Stomach smooth muscle (tissue), 2 donors: ENCODE results near the gene ZNF850.

ENCODE experiments used
- H3K27ac ChIP-seq: one replicate; pipeline ENCODE4 v1.7.0; 2013; ENCODE audit warnings: mild to moderate bottlenecking, low read length, inconsistent platforms
- H3K27me3 ChIP-seq, 2 donors: one replicate each; pipeline ENCODE4 v1.7.0; 2013; ENCODE audit warnings: low read length in 2 of 2; ENCODE audit not compliant: insufficient read depth in 2 of 2, control insufficient read depth in 1 of 2
- H3K36me3 ChIP-seq, 2 donors: one replicate each; pipeline ENCODE4 v1.7.0; 2013; ENCODE audit warnings: low read length in 2 of 2; ENCODE audit not compliant: control insufficient read depth in 2 of 2, insufficient read depth in 2 of 2
- H3K4me1 ChIP-seq: one replicate; pipeline ENCODE4 v1.7.0; 2013; ENCODE audit warnings: low read length; ENCODE audit not compliant: control insufficient read depth, insufficient read depth
- H3K4me3 ChIP-seq, 2 donors: one replicate each; pipeline ENCODE4 v1.7.0; 2013; ENCODE audit warnings: low read length in 2 of 2
- H3K9ac ChIP-seq, 2 donors: one replicate each; pipeline ENCODE4 v1.7.0; 2013; ENCODE audit warnings: low read length in 2 of 2, mild to moderate bottlenecking in 1 of 2
- H3K9me3 ChIP-seq, 2 donors: one replicate each; pipeline ENCODE4 v1.7.0; 2013; ENCODE audit warnings: low read length in 2 of 2; ENCODE audit not compliant: control insufficient read depth in 2 of 2
- donor health status: healthy.
- donor health status: Pancreatic carcinoma.

Gene ZNF850

DNA sequence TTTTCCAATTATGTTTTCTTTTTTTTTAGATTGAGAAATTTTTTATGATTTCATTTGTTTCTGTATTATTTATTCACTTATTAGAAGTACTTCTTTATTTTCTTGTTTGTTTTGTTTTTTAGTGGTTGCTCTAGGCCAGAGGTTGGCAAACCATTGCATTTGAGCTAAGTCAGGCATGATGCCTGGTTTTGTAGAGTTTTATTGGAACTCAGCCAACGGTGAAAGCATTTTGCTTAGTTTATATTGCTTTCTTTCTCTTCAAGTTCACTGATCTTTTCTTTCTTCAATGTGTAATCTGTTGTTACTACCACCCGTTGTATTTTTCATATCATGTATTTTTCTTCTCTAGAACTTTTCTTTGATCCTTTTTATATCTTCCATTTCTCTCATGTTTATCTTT, 65.5 kb downstream of the ZNF850 start:
- H3K27me3 ChIP-seq = no peaks in the 10 kb centered on the region
- no peaks in the 10 kb centered on the region for H3K4me1 ChIP-seq
- H3K4me3 ChIP-seq = no peak overlapping the region
- peaks cover 18 to 42% of the 10 kb centered on the region in 2 donors for H3K9me3 ChIP-seq
- H3K9ac ChIP-seq = no peak overlapping the region
- H3K27ac ChIP-seq = no peak overlapping the region
- H3K36me3 ChIP-seq = peaks cover 11 to 17% of the 10 kb centered on the region in 2 donors

DNA sequence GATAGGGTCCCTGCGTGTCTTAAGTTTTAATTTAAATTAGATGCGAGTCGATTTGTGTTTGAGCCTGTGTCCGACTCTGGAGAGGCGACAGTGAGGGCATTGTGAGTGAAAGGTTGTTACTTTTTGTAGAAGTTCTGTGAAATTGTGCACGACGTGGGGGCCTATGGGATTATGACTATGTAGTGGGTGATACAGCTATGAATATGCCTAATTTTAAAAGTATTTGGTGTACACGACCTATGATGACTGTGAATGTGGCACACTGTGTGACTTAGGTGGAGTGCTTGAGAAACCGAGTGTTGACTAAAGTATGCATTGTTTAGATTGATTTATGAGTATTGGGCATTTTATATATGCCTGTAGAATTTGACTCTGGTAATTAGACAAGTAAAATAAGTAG, 84.5 kb downstream of the ZNF850 start:
- H3K9ac ChIP-seq = peak overlapping the region; percentile 81 to 91

DNA sequence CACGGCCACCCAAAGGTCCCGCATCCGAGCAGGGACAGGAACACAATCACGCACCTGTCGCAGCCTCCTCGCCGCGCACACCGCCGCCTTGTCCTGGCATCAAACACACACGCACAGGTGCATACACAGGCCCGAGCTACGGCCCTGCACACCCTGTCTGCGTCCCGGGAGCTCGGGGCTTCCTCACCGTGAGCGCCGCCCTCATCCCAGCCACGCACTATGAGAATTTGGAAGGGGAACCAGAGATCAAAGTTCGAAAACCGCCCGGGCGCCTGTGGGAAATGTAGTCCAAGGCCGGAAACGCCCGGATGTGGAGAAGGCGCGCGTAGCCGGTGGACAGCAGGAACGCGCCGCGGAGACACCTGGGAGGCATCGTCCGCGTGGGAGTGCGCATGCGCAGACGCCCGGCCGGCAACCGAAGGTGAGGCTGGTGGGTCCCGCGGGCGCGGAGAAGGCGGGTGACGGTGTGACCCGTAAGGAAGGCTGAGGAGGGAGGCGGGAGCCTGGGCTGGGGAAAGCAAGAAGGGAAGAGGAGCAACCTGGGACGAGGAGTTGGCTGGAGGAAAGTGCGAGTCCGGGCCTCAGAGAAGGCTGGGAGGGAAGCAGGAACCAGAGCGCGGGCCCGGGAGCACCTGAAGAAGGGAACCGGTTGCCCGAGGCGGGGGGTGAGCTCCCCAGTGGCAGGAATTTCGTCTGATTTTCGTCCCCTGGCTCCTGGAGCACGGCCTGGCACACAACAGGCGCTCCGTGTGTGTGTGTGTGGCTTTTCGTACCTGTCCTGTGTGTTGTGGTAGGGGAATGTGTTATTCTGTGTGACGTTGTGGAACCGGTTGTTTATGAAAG, 85.2 kb downstream of the ZNF850 start, which contains the start of gene ZNF567:
Gene ZNF567 (plus strand): TSS at position 399 of the 843 bp plus-strand sequence. CDS start 7,256 bp downstream, outside the sequence.
- peak within 1 kb of the TSS; percentile 81 to 91 for H3K9ac ChIP-seq
- H3K4me3 ChIP-seq = peak within 1 kb of the TSS; percentile 87 to 99
- peak within 1 kb of the TSS; percentile 41 for H3K27ac ChIP-seq
- peaks cover 12 to 20% of the 10 kb centered on the region in 2 donors for H3K36me3 ChIP-seq
- no peaks in the 10 kb centered on the region for H3K27me3 ChIP-seq
- H3K4me1 ChIP-seq = peaks cover 19% of the 10 kb centered on the region
- peaks cover 0 to 4% of the 10 kb centered on the region in 2 donors for H3K9me3 ChIP-seq

More for the DNA sequence above, 84.5 kb downstream of the ZNF850 start:
- H3K27me3 ChIP-seq = no peaks in the 10 kb centered on the region
- peaks cover 0 to 4% of the 10 kb centered on the region in 2 donors for H3K9me3 ChIP-seq
- peaks cover 13 to 24% of the 10 kb centered on the region in 2 donors for H3K36me3 ChIP-seq
- peak overlapping the region; percentile 24 for H3K27ac ChIP-seq
- peak overlapping the region; percentile 87 to 99 for H3K4me3 ChIP-seq
- H3K4me1 ChIP-seq = peaks cover 19% of the 10 kb centered on the region

DNA sequence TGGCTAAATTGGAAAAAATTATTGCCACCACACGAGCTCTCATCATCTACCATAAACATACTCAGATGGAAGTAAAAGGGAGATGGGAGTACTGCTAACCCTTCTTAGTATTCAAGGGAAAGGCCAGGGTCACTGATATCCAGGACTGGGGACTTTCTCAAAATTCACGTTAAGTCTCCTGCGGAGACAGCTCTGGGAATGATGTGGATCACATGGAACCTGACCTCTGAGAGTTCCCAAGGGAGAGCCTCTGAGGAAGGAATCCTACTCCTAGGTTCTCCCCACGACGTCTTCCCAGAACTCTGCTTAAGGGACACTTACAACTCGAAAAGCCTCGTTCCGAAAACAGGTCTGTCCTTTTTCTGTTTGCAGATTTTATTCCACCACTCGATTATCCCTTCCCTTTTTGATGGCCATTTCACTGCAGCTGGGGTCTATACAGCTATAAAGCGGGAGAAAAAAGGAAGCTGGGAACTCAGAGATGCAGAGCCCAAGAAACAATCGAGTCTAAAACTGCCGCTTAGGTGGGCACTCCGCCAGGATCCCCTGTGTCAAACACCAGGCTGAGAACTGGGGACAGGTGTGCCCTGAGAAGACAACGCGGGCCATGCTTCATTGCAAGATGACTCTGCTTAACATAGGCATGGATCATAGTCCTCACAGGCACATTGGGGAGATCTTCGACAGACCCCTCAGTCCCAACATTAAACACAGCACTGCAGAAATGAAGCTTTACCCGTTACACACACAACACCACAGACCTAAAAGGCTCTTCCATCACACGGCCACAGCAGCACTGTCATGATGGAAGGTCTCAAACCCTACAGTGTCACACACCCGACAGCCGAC, 86.0 kb downstream of the ZNF850 start:
- Histone ChIP-seq H3K27ac (peak overlapping the region; percentile 41), H3K36me3 (peaks cover 10 to 11% of the 10 kb centered on the region in 2 donors), H3K9me3 (peaks cover 0 to 2% of the 10 kb centered on the region in 2 donors)

DNA sequence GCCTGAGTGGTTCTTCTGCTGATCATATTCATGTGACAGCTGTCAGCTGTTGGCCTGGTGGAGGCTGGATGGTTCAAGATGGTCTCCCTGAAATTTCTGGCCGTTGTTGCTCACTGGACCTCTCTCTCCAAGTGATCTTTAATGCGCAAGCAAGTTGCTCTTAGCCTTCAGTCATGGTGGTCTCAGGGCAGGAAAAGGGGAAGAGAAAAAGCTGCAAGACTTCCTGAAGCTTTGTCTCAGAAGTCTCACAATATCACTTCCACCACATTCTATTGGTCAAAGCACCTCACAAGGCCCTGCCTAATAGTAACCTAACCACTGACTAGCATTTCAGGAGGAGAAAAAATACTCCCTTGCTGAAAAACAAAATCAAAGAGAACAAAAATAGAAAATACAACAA, 86.8 kb downstream of the ZNF850 start:
- no peaks in the 10 kb centered on the region for H3K9me3 ChIP-seq
- peaks cover 19% of the 10 kb centered on the region for H3K4me1 ChIP-seq
- H3K4me3 ChIP-seq = peak overlapping the region in 1 of 2 donors; percentile 99
- no peaks in the 10 kb centered on the region for H3K27me3 ChIP-seq
- no peak overlapping the region for H3K9ac ChIP-seq
- peaks cover 5 to 8% of the 10 kb centered on the region in 2 donors for H3K36me3 ChIP-seq
- H3K27ac ChIP-seq = no peak overlapping the region

More for the DNA sequence above, 86.0 kb downstream of the ZNF850 start:
- Histone ChIP-seq H3K4me3 (peak overlapping the region; percentile 87 to 99), H3K27me3 (no peaks in the 10 kb centered on the region), H3K4me1 (peaks cover 19% of the 10 kb centered on the region), H3K9ac (peak overlapping the region; percentile 81 to 90)

DNA sequence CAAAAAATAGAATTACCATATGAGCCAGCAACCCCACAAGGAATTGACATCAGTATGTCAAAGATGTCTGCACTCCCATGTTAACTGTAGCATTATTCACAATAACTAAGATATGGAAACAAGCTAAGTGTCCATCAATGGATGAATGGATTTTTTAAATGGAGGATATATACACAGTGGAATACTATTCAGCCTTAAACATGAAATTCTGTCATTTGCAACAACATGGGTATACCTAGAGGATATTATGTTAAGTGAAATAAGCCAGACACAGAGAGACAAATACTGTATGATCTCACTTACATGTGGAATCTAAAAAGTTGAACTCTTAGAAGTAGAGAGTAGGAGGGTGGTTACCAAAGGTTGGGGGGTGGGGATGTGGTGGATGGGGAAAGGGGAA, 93.2 kb downstream of the ZNF850 start:
- Histone ChIP-seq H3K36me3 (peaks cover 10 to 19% of the 10 kb centered on the region in 2 donors), H3K9me3 (peaks cover 0 to 3% of the 10 kb centered on the region in 2 donors), H3K9ac (no peak overlapping the region), H3K27me3 (no peaks in the 10 kb centered on the region), H3K4me3 (no peak overlapping the region), H3K4me1 (no peaks in the 10 kb centered on the region), H3K27ac (no peak overlapping the region)

DNA sequence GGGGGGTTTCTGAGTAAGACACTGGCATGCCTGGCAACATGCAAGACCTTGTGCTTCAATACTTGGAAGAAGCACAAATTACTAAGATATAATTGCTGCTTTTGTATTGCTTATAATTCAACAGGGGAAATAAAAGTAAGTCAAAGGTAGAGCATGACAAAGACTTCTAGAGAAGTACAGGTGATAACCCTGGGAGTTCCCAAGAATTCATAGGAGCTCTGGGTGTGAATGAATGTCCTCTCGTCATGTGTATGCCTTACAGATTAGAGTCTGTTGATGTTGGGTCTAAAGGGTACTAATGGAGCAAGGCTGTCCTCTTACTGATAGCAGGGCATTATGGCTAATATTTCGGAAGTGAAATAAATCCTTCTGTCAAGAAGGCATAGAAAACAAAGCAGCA, 98.4 kb downstream of the ZNF850 start:
- H3K9me3 ChIP-seq = peaks cover 3 to 9% of the 10 kb centered on the region in 2 donors

DNA sequence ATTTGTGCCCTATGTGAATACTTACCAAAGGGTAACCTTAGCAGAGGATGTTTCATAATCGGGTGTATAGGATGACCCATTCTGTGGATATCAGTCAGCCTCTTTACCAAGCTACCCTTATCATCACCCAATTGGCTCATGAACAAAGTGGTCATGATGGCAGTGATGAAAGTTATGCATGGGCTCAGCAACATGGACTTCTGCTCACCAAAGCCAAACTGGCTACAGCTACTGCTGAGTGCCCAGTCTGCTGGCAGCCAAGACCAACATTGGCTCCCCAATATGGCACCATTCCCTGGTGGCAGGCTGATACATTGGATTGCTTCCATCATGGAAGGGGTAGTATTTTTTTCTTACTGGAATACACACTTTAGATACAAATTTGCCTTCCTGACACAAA, 100.2 kb downstream of the ZNF850 start:
- no peak overlapping the region for H3K4me3 ChIP-seq
- no peaks in the 10 kb centered on the region for H3K27me3 ChIP-seq

More for the DNA sequence above, 98.4 kb downstream of the ZNF850 start:
- Histone ChIP-seq H3K27me3 (no peaks in the 10 kb centered on the region), H3K9ac (no peak overlapping the region), H3K4me3 (no peak overlapping the region), H3K36me3 (peaks cover 12 to 14% of the 10 kb centered on the region in 2 donors), H3K27ac (no peak overlapping the region), H3K4me1 (no peaks in the 10 kb centered on the region)

DNA sequence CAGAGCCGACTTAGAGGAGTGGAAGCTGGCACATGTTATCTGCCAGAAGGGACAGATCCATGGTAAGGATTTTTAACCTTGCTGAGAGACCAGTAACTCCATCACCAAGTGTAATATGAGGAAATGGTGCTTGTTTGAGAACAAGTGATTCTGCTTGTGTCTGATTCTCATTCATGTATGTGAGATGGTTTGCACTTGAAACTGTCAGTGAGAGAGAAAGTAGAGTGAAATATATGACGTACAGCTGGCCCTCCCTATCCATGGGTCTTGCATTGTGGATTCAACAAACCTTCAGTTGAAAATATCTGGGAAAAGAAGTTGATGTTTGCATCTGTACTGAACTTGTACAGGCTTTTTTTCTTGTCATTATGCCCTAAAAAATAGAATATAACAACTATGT, 104.0 kb downstream of the ZNF850 start:
- peaks cover 0 to 9% of the 10 kb centered on the region in 2 donors for H3K9me3 ChIP-seq
- H3K4me1 ChIP-seq = peaks cover 20% of the 10 kb centered on the region
- no peak overlapping the region for H3K9ac ChIP-seq
- H3K36me3 ChIP-seq = peaks cover 6 to 10% of the 10 kb centered on the region in 2 donors
- H3K27ac ChIP-seq = no peak overlapping the region
- peak overlapping the region; percentile 12 to 44 for H3K4me3 ChIP-seq
- no peaks in the 10 kb centered on the region for H3K27me3 ChIP-seq

More for the DNA sequence above, 100.2 kb downstream of the ZNF850 start:
- Histone ChIP-seq H3K4me1 (peaks cover 9% of the 10 kb centered on the region), H3K27ac (no peak overlapping the region), H3K9me3 (peaks cover 3 to 9% of the 10 kb centered on the region in 2 donors), H3K9ac (no peak overlapping the region), H3K36me3 (peaks cover 0 to 8% of the 10 kb centered on the region in 2 donors)

DNA sequence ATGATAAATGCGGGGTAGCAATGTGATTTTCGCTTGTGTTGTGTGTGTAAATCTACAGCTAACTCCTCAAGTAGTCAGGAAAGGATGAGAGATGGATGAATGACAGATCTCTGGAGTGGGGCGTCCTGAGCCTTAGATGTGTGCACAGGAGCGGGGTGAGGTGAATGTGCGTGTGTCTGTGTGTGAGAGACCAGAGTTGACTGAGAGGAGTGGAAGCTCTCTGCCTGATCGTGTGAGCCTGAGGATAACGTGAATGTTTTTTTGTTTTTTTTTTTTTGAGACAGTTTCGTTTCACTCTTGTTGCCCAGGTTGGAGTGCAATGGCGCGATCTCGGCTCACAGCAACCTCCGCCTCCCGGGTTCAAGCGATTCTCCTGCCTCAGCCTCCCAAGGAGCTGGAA, 106.8 kb downstream of the ZNF850 start:
- no peaks in the 10 kb centered on the region for H3K9me3 ChIP-seq
- peak overlapping the region; percentile 99 to 100 for H3K4me3 ChIP-seq
- no peaks in the 10 kb centered on the region for H3K27me3 ChIP-seq
- H3K4me1 ChIP-seq = peaks cover 20% of the 10 kb centered on the region
- no peak overlapping the region for H3K27ac ChIP-seq
- peak overlapping the region in 1 of 2 donors; percentile 94 for H3K9ac ChIP-seq
- peaks cover 11 to 12% of the 10 kb centered on the region in 2 donors for H3K36me3 ChIP-seq
